HG02763 (cell line): ENCODE results near the gene TPM4.
"Not testable (repeated sequence)": the region's sequence is repeated elsewhere in the genome, so short reads cannot be mapped to it uniquely, and the experiment has no call there.

Experiments used
- ATAC-seq: cut with Tn5 transposase; IDR thresholded peaks from one replicate; pipeline ENCODE4 v1.9.1; 2021; ENCODE audit warnings: mild to moderate bottlenecking, moderate library complexity; ENCODE audit not compliant: unreplicated experiment

TPM4 gene

DNA sequence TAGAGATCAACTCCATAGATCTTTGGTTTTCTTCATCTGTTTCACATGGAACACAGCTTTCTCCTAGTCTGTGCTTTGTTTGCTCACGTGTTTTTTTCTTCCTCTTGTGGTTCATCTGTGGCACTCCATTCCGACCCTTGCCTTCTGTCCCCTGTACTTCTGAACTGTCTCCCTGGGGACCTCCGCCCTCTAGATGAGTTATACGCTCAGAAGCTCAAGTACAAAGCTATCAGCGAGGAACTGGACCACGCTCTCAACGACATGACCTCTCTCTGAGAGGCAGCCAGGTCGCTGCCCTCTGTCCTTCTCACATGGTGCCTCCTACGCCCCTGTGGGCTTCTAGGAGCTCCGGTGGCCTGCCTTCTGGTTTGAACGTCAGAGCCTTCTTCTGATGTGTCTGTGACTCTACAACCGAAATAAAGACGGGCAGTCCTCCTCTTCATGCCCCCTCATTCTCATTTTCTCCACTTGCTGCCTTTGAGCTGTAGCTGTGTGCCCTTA, 18.8 kb downstream of the TPM4 start:
- ATAC-seq = no peak

DNA sequence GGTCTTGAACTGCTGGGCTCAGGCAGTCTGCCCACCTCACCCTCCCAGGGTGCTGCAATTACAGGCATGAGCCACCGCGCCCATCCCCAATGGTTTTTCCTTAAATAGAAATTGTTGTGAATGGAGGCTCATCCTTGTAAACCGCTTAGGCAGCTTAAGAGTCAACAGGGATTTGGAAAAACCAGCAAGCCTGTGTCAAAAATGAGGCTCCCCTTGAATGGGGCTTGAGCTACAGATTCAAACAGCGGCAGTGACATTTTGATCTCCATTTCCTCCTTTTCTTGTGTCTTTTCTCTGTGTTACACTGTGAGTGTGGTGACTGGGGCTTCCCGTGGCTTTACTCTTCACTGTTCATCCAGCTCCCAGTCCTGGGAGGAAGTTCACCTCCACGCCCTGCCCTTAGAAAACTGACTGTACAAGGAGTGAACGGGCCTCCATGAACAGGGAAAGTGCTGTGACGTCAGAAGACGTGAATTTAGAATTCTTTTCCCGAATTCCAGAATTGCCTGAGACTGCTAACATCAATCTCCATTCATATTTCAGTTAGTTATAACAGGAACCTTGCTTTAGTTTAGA, 20.1 kb downstream of the TPM4 start:
- ATAC-seq = no peak

DNA sequence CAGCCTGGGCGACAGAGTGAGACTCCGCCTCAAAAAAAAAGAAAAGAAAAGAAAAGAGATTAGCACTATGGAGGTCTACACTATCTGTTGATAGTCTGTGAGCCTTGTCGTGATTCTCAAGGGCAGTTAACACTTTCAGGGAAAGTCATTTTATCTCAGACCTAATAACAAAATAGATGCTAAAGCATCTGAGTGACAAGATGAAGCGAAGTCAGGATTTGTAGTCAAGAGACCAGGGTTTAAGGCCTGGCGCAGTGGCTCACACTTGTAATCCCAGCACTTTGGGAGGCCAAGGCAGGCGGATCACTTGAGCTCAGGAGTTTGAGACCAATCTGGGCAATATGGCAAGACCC, 22.1 kb downstream of the TPM4 start:
- ATAC-seq = no peak

DNA sequence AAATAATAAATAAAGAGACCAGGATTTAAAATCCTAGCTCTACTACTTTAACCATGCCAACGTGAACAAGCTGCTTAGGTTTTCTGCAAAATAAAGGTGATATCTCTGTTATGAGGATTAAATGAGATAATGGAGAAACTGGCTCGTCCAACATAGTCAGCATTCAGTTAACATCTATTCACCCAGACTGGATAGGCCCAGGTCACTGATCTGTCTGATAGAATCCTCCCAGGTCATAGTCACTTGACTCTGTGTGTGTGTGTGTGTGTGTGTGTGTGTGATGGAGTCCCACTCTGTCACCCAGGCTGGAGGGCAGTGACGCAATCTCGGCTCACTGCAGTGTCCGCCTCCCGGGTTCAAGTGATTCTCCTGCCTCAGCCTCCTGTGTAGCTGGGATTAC, 22.5 kb downstream of the TPM4 start:
- no peak for ATAC-seq

DNA sequence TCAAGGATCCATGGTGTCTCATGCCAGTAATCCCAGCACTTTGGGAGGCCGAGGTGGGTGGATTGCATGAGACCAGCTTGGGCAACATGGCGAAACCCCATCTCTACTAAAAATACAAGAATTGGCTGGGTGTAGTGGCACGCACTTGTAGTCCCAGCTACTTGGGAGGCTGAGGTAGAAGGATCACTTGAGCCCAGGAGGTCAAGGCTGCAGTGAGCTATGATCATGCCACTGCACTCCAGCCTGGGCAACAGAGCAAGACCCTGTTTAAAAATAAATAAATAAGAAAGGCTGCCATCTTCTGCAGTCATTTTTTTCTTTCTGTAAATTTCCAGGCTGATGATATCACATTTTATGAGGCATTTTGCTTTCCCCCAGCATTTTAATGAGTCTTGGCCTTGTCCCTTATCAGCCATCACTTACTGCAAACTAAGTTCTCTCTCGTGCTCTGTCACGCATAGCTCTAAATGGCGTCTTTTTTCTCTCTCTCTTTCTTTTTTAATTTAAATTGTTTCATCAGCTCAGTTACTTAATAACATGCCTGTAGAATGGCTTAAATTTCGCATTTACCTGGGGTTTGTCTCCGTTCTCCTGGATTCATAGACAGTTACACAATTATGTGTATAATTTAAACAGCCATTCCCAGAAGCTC, 23.1 kb downstream of the TPM4 start:
- not testable (repeated sequence) for ATAC-seq

DNA sequence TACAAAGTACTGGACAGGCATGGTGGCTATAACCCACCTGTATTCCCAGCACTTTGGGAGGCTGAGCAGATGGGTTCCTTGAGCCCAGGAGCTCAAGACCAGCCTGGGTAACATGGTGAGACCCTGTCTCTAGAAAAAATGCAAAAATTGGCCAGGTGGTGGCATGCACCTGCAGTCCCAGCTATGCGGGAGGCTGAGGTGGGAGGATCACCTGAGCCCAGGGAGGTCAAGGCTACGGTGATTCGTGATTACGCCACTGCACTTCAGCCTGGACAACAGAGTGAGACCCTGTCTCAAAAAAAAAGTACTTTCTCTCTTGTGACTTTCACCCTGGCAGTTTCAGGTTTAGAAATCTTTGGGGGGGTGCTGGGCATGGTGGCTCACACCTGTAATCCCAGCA, 24.2 kb downstream of the TPM4 start:
- no peak for ATAC-seq

DNA sequence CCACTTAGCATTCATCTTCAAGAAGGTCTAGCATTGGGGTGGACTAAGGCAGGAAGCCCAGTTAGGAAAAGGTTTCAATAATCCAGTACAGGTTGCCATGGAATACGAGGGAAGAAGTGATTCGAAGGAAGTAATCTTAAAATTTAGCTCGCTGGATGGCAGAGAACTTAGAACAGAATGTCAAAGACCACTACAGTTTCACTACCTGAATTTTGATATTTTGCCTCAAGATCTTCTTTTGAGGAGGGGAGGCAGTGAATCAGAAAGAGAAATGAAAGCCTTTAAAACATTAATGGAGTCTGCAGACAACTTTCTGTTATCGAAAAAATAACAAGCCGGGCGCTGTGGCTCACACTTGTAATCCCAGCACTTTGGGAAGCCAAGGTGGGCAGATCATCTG, 28.4 kb downstream of the TPM4 start:
- ATAC-seq = no peak

DNA sequence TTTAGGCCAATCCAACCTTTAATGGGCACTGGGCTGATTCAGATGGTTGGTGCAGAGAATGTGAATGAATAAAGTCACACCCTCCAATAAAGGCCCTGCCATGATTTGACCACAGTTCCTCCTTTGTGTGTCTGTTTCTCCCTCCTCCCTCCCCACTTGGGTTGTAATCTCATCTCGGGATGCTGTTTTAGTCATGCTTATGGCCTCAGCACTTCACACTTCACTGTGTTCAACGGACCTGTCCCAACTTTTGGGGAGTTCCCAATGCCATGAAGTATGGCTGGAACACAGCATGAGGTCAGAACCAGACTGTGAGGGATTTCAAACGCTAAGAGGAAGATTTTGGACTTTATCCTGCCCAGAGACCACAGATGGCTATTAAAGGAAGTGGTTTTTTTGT, 29.8 kb downstream of the TPM4 start:
- no peak for ATAC-seq

DNA sequence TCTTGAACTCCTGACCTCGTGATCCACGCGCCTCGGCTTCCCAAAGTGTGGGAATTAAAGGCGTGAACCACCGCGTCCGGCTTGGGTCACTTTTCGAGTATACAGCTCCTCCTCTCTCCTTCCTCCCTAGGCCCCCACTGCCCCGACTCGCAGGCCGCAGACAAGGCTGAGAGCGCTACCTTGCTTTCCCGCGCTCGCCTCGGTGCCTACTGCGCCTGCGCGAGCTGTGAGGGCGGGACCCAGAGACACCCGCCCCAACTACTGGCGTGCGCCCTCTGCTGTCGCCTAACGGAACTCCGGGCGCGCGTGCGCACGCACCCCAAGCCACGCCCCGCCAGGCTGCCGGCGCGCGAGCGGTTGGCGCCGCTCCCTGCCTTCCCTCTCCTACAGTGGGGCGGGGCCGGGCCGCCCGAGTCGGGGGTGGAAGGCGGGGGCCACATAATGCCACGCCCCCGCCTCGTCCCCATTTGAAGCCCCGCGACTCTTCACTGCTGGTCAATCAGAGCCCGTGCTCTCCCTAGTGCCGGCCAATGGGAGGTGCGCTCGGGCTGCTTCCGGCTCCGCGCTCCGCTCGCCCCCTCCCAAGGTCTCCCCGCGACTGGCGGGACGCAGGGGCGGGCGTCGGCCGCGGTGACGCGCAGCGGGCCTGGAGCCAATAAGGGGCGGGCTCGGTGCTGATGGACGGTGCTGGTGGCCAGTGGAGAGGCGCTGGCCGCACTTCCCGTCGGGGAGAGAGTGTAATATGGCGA, 35.0 kb downstream of the TPM4 start, which contains the start of gene RAB8A:
TSS of gene RAB8A (plus strand) at position 730 of the 749 bp plus-strand sequence. CDS start at position 743, 13 bp downstream.
- ATAC-seq = peak; percentile 85

DNA sequence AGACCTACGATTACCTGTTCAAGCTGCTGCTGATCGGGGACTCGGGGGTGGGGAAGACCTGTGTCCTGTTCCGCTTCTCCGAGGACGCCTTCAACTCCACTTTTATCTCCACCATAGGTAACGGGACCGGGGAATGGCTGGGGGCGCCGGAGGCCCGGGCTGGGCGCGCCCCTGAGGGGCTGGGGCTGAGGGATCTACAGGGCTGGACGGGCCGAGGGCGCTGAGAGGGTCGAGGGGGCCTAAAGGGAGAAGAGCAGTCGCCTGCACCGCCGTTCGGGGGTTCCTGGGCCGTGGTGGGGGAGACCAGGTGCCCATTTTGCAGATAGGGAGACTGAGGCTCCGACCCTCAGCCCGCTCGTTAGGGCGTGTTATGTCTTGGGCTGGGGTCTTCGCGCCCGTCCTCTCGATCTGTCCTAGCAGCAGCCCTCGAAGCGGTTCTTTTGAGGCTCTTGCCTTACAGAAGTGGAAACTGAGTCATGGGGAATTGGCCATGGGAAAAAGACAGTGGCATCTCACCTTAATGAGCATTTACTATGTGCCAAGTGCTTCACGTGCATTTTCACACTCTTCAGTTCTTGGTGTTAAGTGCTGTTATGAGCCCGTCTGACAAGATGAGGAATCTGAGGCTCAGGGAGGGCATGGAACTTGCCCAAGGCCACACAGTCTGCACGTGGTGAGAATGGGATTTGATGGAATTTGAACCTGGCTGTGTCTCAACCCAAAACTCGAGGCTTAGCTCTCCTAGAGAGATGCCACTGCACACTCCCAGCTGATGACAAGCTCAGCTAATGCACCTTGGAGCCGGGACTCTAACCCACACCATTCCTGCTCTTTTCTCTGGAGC, 35.8 kb downstream of the TPM4 start:
- no peak for ATAC-seq

DNA sequence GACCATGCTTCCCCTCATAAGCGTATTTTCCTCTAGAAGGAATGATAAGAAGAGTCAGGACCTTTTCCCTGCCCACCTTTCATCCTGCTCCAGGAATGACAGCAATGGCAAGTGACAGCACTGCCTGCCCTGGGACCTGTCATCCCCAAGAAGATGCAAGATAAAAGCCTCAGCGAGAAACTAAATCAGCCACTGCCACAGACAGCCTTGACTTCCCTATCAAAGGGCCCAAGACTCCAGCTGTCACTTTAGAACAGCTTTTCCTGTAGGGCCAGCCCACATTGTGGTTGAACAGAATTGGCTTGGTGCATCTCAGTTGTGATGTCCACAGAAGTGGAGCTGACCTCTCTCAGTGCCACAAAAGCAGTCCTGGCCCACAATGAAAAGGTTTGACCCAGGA, 36.5 kb downstream of the TPM4 start:
- ATAC-seq = no peak

DNA sequence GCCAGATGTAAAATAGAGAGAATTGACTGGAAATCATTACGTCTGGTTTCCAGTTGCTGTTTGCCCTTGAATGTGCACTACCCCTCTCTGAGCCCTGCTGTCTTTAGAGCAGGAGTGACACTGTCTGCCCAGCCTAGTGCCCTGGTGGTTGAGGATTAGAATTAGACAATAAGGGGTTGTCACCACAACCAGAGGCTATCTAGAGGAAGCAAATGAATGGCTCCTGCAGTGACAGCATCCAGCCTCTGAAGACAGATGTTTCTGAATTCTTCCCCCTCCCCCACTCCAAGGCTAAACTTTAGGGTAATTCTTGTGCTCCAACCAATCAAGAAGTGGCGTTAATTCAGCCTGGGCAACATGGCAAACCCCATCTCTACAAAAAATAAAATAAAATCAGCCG, 37.4 kb downstream of the TPM4 start:
- no peak for ATAC-seq

DNA sequence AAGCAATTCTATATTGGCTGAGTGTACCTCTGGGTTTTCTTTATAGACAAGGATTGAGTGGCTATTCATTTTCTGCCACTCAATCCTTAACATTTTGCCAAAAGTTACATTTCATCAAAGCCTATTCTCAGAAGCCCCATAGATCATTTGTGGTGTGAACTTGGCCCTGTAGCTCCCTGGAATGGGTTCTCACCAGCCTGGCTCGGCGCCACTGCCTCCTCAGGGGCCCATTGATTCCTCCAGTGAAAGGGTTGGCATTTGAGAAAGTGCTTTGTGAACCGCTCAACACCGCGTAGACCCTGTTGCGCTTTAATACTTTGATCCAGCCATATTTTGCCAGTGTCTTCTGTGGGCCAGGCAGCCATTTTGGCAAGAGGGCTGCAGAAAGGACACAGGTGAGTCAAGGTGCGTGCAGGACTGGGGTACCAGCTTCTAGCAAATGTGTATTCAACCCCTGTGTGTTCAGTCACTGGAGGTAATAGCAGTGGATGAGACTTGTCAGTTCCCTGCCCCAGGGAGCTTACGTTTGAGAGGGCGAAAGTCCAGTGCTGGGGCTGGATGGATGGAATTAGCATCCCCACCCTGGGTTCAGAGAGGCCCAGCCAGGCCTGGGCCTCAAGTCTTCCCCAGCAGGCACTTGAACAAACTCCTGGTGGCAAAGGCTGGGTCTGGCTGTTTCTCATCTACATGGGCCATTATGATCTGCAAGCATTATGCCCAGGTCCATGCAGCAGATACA, 39.2 kb downstream of the TPM4 start:
- no peak for ATAC-seq

DNA sequence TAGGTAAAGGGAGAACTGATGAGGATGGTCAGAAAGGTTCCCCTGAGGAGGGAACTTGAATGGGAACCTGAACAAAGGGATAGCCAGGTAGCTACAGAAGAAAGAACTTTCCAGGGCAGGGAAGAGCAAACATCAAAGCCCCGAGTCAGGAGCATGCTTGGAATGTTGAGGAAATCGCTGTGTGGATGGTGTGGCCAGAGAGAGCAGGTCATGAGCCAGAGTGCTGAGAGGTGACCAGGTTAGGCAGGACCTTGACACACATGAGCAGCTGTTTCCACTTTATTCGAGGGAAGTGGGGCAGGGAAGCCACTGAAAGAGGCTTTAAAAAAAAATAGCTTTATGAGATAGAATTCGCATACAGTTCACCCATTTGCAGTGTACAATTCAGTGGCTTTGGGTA, 39.8 kb downstream of the TPM4 start:
- no peak for ATAC-seq

DNA sequence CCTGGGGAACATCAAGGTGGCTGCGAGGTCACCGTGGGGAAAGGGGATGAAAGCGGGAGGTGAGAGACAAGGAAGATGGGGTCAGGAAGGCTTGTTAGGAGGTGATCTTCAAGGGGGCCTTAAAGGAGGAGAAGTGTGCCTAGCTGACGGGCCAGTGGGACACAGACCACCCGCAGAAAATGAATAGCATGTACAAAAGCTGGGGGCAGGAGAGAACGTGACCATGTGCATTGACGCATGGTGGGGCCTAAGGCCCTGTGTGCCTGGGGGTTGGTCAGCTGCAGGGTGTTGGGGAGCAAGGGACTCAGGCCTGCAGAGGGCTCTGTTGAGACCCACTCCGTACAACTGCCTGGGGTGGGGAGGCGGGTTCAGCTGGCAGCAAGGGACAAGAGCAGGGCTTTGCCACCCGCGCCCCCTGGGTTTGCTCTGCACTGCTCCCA, 41.3 kb downstream of the TPM4 start:
- no peak for ATAC-seq

DNA sequence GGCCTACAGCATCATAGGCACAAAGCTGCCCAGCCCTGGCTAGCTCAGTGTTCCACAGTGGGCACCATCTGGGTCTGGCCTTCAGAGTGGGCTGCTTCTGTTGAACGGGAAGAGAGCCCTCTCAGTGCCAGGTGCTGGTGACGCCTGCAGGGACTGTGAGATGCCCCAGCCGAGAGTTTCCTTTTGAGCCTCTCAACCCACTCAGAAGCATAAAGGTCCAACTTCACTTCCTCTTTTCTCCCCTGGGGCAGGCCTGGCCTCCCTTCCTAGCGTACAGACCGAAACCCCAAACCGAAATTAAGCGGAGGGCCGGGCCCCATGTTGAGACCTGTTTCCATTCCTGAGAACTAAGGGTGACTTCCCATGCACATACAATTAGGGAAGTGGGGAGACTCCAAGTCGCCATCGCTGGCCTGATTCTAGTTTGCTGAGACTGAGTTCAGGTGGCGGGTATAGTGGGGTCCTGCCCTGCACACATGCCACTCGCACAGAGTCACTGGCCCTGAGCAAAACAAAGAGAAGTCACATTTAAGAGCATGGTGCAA, 42.3 kb downstream of the TPM4 start:
- ATAC-seq = peak; percentile 72

DNA sequence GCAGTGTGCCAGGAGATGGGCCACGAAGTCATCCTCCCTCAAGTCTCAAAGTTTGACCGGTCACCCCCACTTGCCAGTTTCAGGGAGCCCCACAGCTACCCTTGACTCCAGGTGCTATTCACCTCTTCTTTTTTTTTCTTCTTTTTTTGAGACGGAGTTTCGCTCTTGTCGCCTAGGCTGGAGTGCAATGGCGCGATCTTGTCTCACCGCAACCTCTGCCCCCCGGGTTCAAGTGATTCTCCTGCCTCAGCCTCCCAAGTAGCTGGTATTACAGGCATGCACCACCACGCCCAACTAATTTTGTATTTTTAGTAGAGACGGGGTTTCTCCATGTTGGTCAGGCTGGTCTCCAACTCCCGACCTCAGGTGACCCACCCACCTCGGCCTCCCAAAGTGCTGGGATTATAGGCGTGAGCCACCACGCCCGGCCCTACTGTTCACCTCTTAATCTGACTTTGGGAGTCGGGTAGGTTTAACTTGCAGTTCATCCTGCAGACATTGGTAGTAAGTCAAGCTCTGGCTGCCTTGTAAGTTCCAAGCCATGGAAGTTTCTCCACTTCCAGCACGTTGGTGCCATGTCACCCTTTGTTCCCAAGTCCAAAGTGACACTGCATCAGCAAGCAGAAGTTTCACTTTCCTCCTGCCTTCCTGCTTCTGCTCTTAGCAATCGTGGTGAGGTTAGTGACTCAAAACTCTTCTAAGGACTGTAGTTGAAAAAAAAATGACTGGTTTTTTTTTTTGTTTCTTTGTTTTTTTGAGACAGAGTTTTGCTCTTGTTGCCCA, 43.0 kb downstream of the TPM4 start:
- ATAC-seq = not testable (repeated sequence)

DNA sequence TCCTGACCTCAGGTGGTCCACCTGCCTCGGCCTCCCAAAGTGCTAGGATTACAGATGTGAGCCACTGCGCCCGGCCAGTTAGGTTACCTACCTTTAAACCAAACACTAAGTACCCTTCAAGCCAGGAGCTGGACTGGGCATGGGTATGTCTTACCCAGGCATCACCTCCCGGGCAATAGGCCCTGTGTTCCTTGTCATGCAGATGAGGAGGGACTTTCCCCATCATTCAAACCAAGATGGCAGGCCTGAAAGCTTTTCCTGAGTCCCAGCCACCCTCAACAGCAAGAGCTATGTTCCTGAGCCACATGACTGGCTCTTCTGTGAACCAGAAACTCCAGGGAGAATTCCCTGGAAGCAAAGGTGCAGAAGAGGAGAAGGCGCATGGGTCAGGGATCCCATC, 44.8 kb downstream of the TPM4 start:
- no peak for ATAC-seq

DNA sequence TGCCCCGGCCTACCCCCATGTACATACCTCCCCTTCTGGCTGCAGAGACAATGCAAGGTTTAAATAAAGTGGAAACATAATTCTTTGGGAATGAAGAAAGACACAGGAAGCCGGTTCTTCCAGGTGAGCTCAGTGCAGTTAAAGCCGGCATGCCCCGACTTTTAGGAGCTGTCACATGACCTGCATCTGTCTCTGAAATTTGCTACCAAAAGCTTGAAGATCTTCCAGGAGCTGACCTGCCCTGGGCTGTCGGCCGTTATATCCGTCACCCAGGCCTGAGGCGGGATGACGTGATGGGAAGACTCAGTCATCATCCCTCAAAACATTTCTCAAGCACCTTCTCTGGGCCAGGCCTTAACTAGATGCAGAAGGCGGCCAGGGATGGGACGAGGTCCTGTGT, 45.7 kb downstream of the TPM4 start:
- ATAC-seq = no peak
